Upper lobe of right lung (tissue), 1 donor: ENCODE results near the gene BBS12. TPM values are rescaled to one million over a fixed set of nuclear protein-coding genes. Genes with fewer than 3 reads are reported as not detected.

Experiments used
- ATAC-seq: fragments of 200-7000 bp; cut with Tn5 transposase; one replicate; pipeline ENCODE4 v1.9.1; 2020; ENCODE audit warnings: mild to moderate bottlenecking, moderate library complexity
- DNase-seq: peaks from one replicate; pipeline ENCODE4 v3.0.0-alpha.2; 2020
- H3K27ac ChIP-seq: fragments of 200-600 bp; one replicate; pipeline ENCODE4 v1.8.0; 2022
- H3K27me3 ChIP-seq: fragments of 200-600 bp; one replicate; pipeline ENCODE4 v1.8.0; 2022; ENCODE audit warnings: mild to moderate bottlenecking
- H3K36me3 ChIP-seq: fragments of 200-600 bp; one replicate; pipeline ENCODE4 v1.8.0; 2022
- H3K4me1 ChIP-seq: fragments of 200-600 bp; one replicate; pipeline ENCODE4 v1.8.0; 2022
- H3K4me3 ChIP-seq: fragments of 200-600 bp; one replicate; pipeline ENCODE4 v1.8.0; 2022; ENCODE audit warnings: mild to moderate bottlenecking
- H3K9me3 ChIP-seq: fragments of 200-600 bp; one replicate; pipeline ENCODE4 v1.8.0; 2022
- intact Hi-C: fragments of 100-400 bp; cut with DNase I; formaldehyde crosslinking; loops from one replicate; pipeline ENCODE4 v1.11.0; 2022
- total RNA-seq: library from RNA; stranded (reverse); fragmentation: NEBNext Ultra II Directional; extraction: Animal tissue kit (Norgen Biotek cat#: 25700); gene quantifications from one replicate; pipeline ENCODE4 v1.2.1, GENCODE V29; 2021
- TF ChIP-seq, protein P1 (sequence below): fragments of 200-600 bp; IDR thresholded peaks from one replicate; pipeline ENCODE4 v1.8.0; 2022; ENCODE audit warnings: antibody characterized with exemption
- donor health status: DM: no; HTN: yes; CAD: no; lungs with severe emphysema.

The BBS12 gene
- total RNA-seq, 1 donor from 2014 or later: 2.8 TPM

DNA sequence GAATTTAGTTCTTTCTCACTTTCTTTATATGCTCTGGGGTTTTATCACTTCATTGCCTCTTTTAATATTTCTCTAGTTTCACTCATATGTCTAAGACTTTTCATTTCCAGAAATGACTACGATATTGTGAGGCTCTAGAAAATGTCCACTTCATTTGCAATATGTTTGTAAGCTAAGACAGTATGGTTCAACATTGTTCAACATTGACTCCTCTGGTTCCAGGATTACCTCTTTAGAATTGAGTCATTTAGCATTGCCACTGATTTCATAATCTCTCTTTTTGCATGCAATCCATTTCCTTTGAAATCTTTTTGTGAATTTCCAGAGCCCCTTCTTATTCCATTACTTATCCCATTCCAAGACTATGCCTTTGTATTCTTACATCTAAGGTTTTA lies 32.3 kb downstream of the BBS12 start:
- TF ChIP-seq, protein P1, sequence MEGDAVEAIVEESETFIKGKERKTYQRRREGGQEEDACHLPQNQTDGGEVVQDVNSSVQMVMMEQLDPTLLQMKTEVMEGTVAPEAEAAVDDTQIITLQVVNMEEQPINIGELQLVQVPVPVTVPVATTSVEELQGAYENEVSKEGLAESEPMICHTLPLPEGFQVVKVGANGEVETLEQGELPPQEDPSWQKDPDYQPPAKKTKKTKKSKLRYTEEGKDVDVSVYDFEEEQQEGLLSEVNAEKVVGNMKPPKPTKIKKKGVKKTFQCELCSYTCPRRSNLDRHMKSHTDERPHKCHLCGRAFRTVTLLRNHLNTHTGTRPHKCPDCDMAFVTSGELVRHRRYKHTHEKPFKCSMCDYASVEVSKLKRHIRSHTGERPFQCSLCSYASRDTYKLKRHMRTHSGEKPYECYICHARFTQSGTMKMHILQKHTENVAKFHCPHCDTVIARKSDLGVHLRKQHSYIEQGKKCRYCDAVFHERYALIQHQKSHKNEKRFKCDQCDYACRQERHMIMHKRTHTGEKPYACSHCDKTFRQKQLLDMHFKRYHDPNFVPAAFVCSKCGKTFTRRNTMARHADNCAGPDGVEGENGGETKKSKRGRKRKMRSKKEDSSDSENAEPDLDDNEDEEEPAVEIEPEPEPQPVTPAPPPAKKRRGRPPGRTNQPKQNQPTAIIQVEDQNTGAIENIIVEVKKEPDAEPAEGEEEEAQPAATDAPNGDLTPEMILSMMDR: no peak
- H3K36me3 ChIP-seq: no peaks in the 10 kb centered on the region
- H3K4me3 ChIP-seq: no peak overlapping the region
- intact Hi-C loops: loop anchor here (10.0 kb wide), 1 partner anchor 150 kb away; no protein-coding TSS in a partner anchor
- DNase-seq: no peak
- H3K27ac ChIP-seq: no peak overlapping the region
- H3K9me3 ChIP-seq: no peaks in the 10 kb centered on the region
- H3K27me3 ChIP-seq: no peaks in the 10 kb centered on the region
- H3K4me1 ChIP-seq: peaks cover 4% of the 10 kb centered on the region
- ATAC-seq: no peak

DNA sequence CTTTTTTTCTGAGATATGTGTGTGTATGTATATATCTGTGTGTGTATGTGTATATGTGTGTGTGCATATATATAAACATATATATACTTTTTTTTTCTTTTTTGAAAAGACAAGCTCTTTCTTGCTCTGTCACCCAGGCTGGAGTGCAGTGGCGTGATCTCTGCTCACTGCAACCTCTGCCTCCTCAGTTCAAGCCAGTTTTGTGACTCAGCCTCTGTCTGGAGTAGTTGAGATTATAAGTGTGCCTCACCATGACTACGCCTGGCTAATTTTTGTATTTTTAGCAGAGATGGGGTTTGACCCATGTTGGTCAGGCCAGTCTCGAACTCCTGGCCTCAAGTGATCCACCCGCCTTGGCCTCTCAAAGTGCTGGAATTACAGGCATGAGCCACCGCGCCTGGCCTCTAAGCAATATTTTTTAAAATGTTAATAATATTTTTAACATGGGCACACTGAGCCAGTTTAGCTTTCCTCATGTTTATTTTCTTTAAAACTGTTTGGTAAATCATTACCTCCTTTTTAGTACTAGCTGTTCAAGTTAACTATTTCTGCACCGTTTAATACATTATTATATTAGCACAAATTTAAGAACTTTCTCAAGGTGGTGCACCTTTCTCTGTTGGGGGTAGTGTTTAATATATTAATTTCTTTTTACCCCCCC lies 33.3 kb downstream of the BBS12 start:
- intact Hi-C loops: loop anchor here (10.0 kb wide), 1 partner anchor 149 kb away; no protein-coding TSS in a partner anchor
- TF ChIP-seq, protein P1: no peak
- Histone ChIP-seq H3K9me3 (no peaks in the 10 kb centered on the region), H3K4me3 (no peak overlapping the region), H3K36me3 (no peaks in the 10 kb centered on the region), H3K4me1 (peaks cover 4% of the 10 kb centered on the region), H3K27me3 (no peaks in the 10 kb centered on the region), H3K27ac (no peak overlapping the region)
- DNase-seq: no peak
- no peak for ATAC-seq

DNA sequence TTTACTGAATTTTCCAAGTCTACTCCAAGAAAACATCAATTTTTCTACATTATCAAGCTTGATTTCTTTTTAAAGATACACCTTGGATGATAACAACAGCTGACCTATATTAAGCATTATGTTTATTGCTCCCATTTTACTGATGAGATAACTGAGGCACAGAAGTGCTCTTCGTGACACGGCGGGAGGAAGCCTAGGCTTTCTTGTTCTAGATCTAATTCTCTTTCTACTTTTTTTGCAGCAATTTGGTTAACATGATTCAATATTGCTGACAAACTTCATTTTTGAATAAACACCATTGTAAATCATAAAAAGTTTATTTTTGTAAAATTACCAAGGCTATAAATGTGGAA lies 33.8 kb downstream of the BBS12 start:
- Histone ChIP-seq H3K27ac (no peak overlapping the region), H3K36me3 (no peaks in the 10 kb centered on the region), H3K9me3 (no peaks in the 10 kb centered on the region), H3K4me3 (no peak overlapping the region), H3K27me3 (no peaks in the 10 kb centered on the region), H3K4me1 (peaks cover 4% of the 10 kb centered on the region)
- DNase-seq: no peak
- intact Hi-C loops: loop anchor here (10.0 kb wide), 1 partner anchor 148 kb away; no protein-coding TSS in a partner anchor
- TF ChIP-seq, protein P1: no peak
- no peak for ATAC-seq

DNA sequence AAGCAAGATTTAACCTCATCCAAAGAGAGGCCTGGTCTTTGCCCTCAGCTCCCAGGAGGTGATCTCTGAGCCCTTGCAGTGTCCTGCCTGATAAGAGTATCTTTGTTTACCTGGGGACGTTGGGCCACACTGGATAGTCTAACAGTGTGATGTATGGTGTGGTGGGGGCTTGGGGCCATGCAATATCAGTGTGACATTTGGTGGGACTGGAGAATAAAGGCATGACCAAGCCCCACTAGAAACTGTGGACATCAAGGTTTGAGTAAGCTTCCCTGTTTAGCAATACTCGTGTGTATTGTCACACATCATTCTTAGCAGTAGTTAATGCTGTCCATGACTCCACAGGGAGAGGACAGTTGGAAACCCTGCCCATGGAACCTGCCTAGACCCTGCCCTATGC lies 34.4 kb downstream of the BBS12 start:
- H3K36me3 ChIP-seq: no peaks in the 10 kb centered on the region
- H3K4me1 ChIP-seq: peaks cover 4% of the 10 kb centered on the region

DNA sequence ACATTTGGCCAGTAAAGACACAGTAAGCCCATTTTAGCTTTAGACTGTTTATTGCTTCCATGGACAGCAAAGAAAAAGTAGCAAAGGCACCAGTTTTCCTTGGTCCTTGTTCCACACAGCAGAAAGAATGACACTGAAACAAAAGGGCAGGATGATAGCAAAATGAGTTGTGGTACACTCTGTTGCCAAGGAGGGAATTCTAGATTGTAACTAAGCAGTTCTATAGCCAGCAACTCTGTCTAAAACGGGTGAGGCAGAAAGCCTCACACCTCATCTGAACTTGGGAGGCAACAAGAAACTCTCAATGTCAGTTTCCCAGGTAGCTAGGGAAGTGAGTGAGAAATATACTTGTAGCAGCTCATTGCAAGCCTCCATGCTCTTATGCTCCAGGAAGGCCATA lies 39.2 kb downstream of the BBS12 start:
- Histone ChIP-seq H3K27ac (no peak overlapping the region), H3K4me3 (no peak overlapping the region), H3K27me3 (no peaks in the 10 kb centered on the region), H3K36me3 (no peaks in the 10 kb centered on the region), H3K9me3 (no peaks in the 10 kb centered on the region), H3K4me1 (no peaks in the 10 kb centered on the region)
- DNase-seq (no peak), ATAC-seq (no peak)
- TF ChIP-seq, protein P1: no peak
- intact Hi-C loops: no loop called here

More for the DNA sequence above, 34.4 kb downstream of the BBS12 start:
- Histone ChIP-seq H3K4me3 (no peak overlapping the region), H3K27me3 (no peaks in the 10 kb centered on the region), H3K27ac (no peak overlapping the region), H3K9me3 (no peaks in the 10 kb centered on the region)
- ATAC-seq: no peak
- intact Hi-C loops: loop anchor here (10.0 kb wide), 1 partner anchor 148 kb away; no protein-coding TSS in a partner anchor
- TF ChIP-seq, protein P1: no peak
- DNase-seq: no peak
